Tibial nerve (tissue), 4 donors: ENCODE measurements around the gene UBE2F. TPM values are rescaled to one million over a fixed set of nuclear protein-coding genes. Genes with fewer than 3 reads are reported as not detected.

Experiments
- DNase-seq, 2 donors: peaks; one replicate each; pipeline ENCODE4 v3.0.0-alpha.2; 2019; ENCODE audit warnings: low spot score in 2 of 2
- H3K27ac ChIP-seq, 4 donors: fragments of 200-600 bp; sonication (generic) in 3 of 4; one replicate each; pipeline ENCODE4 v1.5.1; 2017 to 2019; ENCODE audit warnings: mild to moderate bottlenecking in 1 of 4
- H3K27me3 ChIP-seq, 2 donors: fragments of 200-600 bp; sonication (generic) in 1 of 2; one replicate each; pipeline versions ENCODE4 v1.5.1 to v1.6.0; 2017 to 2019
- H3K36me3 ChIP-seq, 3 donors: fragments of 200-600 bp; sonication (generic); one replicate each; pipeline ENCODE4 v1.5.1; 2018 to 2019
- H3K4me1 ChIP-seq, 4 donors: fragments of 200-600 bp; sonication (generic) in 3 of 4; one replicate each; pipeline ENCODE4 v1.5.1; 2017 to 2019
- H3K4me3 ChIP-seq, 4 donors: fragments of 200-600 bp; sonication (generic) in 3 of 4; one replicate each; pipeline ENCODE4 v1.5.1; 2017 to 2019; ENCODE audit warnings: mild to moderate bottlenecking in 1 of 4, moderate library complexity in 1 of 4
- H3K9me3 ChIP-seq, 4 donors: fragments of 200-600 bp; sonication (generic) in 3 of 4; one replicate each; pipeline ENCODE4 v1.5.1; 2017 to 2019
- EP300 ChIP-seq, 2 donors: sonication (generic); formaldehyde crosslinking; IDR thresholded peaks; one replicate each; pipeline ENCODE4 v1.6.1; 2017; ENCODE audit warnings: antibody characterized with exemption in 2 of 2, mild to moderate bottlenecking in 1 of 2
- POLR2A ChIP-seq, 2 donors: fragments of 450-650 bp; IDR thresholded peaks; one replicate each; pipeline ENCODE4 v1.6.1; 2017; ENCODE audit warnings: antibody characterized with exemption in 2 of 2, mild to moderate bottlenecking in 2 of 2, moderate library complexity in 2 of 2
- WGBS, 2 donors: methylation state at CpG; one replicate each; pipeline ENCODE4 v1.1.5; 2018; 5-methylcytosine and 5-hydroxymethylcytosine counted together
- total RNA-seq, 4 donors: library from RNA; depleted of rRNA; stranded (reverse); fragments of >200 nt; gene quantifications; one replicate each; pipeline ENCODE4 v1.1.0, GENCODE V29; 2016
- TF ChIP-seq, protein P1 (sequence below), 5 experiments: fragments of 200-600 bp in 3 of 5; fragments of 450-650 bp in 2 of 5; sonication (generic) in 3 of 5; IDR thresholded peaks; one replicate each; pipeline ENCODE4 v1.5.1; 2016 to 2019; ENCODE audit warnings: antibody characterized with exemption in 5 of 5, mild to moderate bottlenecking in 3 of 5, moderate library complexity in 2 of 5

UBE2F gene
- total RNA-seq, 4 donors from 2014 or later: 35.1 to 73.8 (median 41.2) TPM

DNA sequence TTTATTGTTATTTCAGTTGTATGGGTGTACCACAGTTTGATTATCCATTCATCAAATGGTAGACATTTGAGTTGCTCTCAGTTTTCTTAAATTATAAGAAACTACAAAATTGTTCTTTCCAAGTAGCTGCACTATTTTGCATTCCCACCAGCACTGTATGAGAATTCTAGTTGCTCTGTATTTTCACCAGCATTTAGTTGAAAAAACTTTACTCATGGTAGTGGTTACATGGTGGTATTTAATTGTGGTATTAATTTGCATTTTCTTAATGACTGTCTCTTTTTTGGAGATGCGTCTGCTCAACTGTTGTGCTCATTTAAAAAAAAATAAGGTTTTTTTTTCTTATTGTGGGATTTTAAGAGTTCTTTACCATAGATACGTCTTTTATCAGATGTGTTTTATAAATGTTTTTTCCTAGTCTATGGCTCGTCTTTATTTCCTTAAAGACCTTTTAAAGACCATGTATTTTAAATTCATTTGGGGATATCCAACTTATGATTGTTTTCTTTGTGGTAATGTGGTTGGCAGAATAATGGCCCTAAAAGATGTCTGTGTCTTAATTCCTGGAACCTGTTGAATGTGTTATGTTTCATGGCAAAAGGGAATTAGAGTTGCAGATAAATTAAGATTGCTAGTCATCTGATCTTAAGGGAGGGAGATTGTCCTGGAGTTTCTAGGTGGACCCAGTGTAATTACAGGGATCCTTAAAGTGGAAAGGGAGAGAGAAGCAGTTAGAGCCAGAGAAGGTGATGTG, 37.4 kb downstream of the UBE2F start:
- no peak for DNase-seq
- TF ChIP-seq POLR2A (IDR thresholded peaks at IDR 0.05) (no peak), EP300 (IDR thresholded peaks at IDR 0.05) (no peak)
- TF ChIP-seq, protein P1, sequence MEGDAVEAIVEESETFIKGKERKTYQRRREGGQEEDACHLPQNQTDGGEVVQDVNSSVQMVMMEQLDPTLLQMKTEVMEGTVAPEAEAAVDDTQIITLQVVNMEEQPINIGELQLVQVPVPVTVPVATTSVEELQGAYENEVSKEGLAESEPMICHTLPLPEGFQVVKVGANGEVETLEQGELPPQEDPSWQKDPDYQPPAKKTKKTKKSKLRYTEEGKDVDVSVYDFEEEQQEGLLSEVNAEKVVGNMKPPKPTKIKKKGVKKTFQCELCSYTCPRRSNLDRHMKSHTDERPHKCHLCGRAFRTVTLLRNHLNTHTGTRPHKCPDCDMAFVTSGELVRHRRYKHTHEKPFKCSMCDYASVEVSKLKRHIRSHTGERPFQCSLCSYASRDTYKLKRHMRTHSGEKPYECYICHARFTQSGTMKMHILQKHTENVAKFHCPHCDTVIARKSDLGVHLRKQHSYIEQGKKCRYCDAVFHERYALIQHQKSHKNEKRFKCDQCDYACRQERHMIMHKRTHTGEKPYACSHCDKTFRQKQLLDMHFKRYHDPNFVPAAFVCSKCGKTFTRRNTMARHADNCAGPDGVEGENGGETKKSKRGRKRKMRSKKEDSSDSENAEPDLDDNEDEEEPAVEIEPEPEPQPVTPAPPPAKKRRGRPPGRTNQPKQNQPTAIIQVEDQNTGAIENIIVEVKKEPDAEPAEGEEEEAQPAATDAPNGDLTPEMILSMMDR (IDR thresholded peaks at IDR 0.05): no peak
- no peak overlapping the region for H3K4me3 ChIP-seq
- 88 to 92% methylated on average over 3 of the region's 3 CpGs for WGBS, 2 donors
- H3K27me3 ChIP-seq: no peaks in the 10 kb centered on the region
- H3K9me3 ChIP-seq: peaks cover 0 to 7% (median 0%) of the 10 kb centered on the region in 4 donors
- H3K36me3 ChIP-seq: peaks cover 0 to 10% (median 0%) of the 10 kb centered on the region in 3 donors
- no peaks in the 10 kb centered on the region for H3K4me1 ChIP-seq
- no peak overlapping the region for H3K27ac ChIP-seq

DNA sequence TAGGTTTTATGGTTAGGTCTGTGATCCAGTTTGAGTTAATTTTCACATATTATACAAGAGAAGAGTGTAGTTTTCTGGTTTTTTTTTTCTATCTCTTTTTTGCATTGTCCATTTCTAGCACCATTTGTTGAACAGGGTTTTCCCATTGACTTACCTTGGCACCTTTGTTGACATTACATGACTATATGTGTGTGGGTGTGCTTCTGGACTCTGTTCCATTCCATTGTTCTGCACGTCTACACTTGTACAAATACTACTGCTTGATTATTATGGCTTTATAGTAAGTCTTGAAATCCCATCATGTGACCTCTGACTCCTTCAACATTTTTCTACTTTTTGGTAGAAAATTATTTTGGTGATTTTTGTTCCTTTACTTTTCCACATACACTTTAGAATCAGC, 38.7 kb downstream of the UBE2F start:
- TF ChIP-seq POLR2A (IDR thresholded peaks at IDR 0.05) (no peak), EP300 (IDR thresholded peaks at IDR 0.05) (no peak)
- TF ChIP-seq, protein P1 (IDR thresholded peaks at IDR 0.05): no peak
- H3K27me3 ChIP-seq: no peaks in the 10 kb centered on the region
- WGBS, 2 donors: 39 to 59% methylated on average over 1 of the region's 1 CpG

DNA sequence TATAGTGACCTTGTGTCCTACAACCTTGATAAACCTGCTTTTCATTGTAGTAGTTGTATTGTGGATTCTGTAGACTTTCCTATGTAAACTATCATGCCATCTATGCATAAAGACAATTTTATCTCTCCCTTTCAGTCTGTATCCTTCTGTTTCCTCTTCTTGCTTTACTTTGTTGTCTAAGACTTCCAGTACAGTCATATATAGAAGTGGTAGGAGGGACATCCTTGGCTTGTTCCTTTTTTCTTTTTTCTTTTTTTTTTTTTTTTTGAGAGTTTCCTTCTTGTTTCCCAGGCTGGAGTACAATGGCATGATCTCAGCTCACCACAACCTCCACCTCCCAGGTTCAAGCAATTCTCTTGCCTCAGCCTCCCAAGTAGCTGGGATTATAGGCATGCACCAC, 39.7 kb downstream of the UBE2F start:
- H3K36me3 ChIP-seq: peaks cover 0 to 8% (median 0%) of the 10 kb centered on the region in 3 donors
- H3K4me1 ChIP-seq: no peaks in the 10 kb centered on the region
- no peak overlapping the region for H3K27ac ChIP-seq
- TF ChIP-seq EP300 (IDR thresholded peaks at IDR 0.05): no peak
- TF ChIP-seq, protein P1 (IDR thresholded peaks at IDR 0.05): no peak
- TF ChIP-seq POLR2A (IDR thresholded peaks at IDR 0.05): no peak
- DNase-seq: no peak
- H3K27me3 ChIP-seq: no peaks in the 10 kb centered on the region
- H3K9me3 ChIP-seq: no peaks in the 10 kb centered on the region
- no peak overlapping the region for H3K4me3 ChIP-seq

More for the DNA sequence above, 38.7 kb downstream of the UBE2F start:
- peaks cover 0 to 4% (median 0%) of the 10 kb centered on the region in 3 donors for H3K36me3 ChIP-seq
- no peak for DNase-seq
- H3K27ac ChIP-seq: no peak overlapping the region
- no peaks in the 10 kb centered on the region for H3K4me1 ChIP-seq
- no peaks in the 10 kb centered on the region for H3K9me3 ChIP-seq
- H3K4me3 ChIP-seq: no peak overlapping the region

DNA sequence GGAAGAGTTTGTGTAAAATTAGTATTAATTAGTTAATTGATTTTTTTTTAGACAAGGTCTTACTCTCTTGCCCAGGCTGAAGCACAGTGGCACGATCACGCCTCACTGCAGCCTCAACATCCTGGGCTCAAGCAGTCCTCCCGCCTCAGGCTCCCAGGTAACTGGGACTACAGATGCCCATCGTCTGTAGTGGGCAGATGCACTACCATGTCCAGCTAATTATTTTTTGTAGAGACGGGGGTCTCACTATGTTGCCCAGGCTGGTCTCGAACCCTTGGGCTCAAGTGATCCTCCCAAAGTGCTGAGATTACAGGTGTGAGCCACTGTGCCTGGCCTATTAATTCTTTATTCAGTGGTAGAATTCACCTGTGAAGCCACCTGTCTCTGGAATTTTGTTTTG, 41.1 kb downstream of the UBE2F start:
- 92 to 94% methylated on average over 6 of the region's 6 CpGs for WGBS, 2 donors
- no peak for DNase-seq

DNA sequence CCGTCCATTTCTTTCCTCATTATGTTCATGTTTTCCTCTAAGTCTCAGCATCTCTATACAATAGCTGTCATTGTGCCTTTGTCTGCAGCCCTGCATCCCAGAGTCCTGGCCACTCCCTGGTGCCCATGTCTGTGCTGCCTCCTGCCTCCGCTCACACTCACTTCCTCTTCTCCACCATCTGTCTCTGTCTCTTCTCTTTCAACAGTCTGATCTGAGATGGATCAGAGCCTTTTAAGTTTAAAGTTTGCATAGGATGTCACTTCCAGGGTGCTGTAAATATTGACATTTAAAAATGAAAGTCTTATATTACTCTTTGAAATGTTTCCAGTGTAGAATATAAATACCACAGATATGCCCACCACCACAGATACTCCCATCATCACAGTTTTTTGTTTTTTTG, 42.7 kb downstream of the UBE2F start:
- peaks cover 0 to 16% (median 0%) of the 10 kb centered on the region in 3 donors for H3K36me3 ChIP-seq
- no peak overlapping the region for H3K4me3 ChIP-seq
- no peaks in the 10 kb centered on the region for H3K4me1 ChIP-seq
- TF ChIP-seq POLR2A (IDR thresholded peaks at IDR 0.05) (no peak), EP300 (IDR thresholded peaks at IDR 0.05) (no peak)
- TF ChIP-seq, protein P1 (IDR thresholded peaks at IDR 0.05): no peak
- no peak overlapping the region for H3K27ac ChIP-seq
- 57 to 62% methylated on average over 2 of the region's 2 CpGs for WGBS, 2 donors
- no peaks in the 10 kb centered on the region for H3K9me3 ChIP-seq
- no peak for DNase-seq
- H3K27me3 ChIP-seq: no peaks in the 10 kb centered on the region

More for the DNA sequence above, 41.1 kb downstream of the UBE2F start:
- H3K4me3 ChIP-seq: no peak overlapping the region
- H3K9me3 ChIP-seq: no peaks in the 10 kb centered on the region
- no peak overlapping the region for H3K27ac ChIP-seq
- no peaks in the 10 kb centered on the region for H3K27me3 ChIP-seq
- TF ChIP-seq EP300 (IDR thresholded peaks at IDR 0.05): no peak
- TF ChIP-seq, protein P1 (IDR thresholded peaks at IDR 0.05): no peak
- TF ChIP-seq POLR2A (IDR thresholded peaks at IDR 0.05): no peak
- no peaks in the 10 kb centered on the region for H3K4me1 ChIP-seq
- H3K36me3 ChIP-seq: peaks cover 0 to 10% (median 0%) of the 10 kb centered on the region in 3 donors
